Skin epidermis (tissue), 12 donors: ENCODE measurements around the gene BPHL.
"Not testable (repeated sequence)": the region's sequence is repeated elsewhere in the genome, so short reads cannot be mapped to it uniquely, and the experiment has no call there.

Source experiments
- H3K27ac ChIP-seq, 21 experiments: fragments of 200-600 bp; sonication (generic) in 11 of 21; one replicate each; pipeline ENCODE4 v1.5.0; 2020; ENCODE audit warnings: mild to moderate bottlenecking in 3 of 21, inconsistent platforms in 2 of 21, moderate library complexity in 2 of 21
- H3K4me3 ChIP-seq, 7 experiments: fragments of 200-600 bp; sonication (generic) in 2 of 7; one replicate each; pipeline ENCODE4 v1.5.0; 2020; ENCODE audit warnings: inconsistent platforms in 2 of 7, mild to moderate bottlenecking in 2 of 7, moderate library complexity in 1 of 7

BPHL gene

DNA sequence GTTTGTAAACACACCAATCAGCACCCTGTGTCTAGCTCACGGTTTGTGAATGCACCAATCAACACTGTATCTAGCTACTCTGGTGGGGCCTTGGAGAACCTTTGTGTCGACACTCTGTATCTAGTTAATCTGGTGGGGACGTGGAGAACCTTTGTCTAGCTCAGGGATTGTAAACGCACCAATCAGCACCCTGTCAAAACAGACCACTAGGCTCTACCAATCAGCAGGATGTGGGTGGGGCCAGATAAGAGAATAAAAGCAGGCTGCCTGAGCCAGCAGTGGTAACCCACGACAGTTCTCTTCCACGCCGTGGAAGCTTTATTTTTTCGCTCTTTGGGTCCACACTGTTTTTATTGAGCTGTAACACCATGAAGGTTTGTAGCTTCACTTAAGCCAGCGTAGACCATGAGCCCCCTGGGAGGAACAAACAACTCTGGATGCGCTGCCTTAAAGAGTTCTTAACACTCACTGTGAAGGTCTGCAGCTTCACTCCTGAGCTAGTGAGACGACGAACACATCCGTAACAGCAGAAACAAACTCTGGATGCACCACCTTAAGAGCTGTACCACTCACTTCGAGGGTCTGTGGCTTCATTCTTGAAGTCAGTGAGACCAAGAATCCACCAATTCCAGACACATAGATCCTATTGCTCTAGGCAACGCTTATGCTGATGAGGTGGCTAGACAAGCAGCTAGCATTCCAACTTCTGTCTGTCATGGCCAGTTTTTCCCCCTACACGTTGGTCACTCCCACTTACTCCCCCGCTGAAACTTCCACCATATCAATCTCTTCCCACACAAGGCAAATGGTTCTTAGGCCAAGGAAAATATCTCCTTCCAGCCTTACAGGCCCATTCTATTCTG is 53.0 kb downstream of the BPHL start:
- H3K27ac ChIP-seq, H3K4me3 ChIP-seq: not testable (repeated sequence)

DNA sequence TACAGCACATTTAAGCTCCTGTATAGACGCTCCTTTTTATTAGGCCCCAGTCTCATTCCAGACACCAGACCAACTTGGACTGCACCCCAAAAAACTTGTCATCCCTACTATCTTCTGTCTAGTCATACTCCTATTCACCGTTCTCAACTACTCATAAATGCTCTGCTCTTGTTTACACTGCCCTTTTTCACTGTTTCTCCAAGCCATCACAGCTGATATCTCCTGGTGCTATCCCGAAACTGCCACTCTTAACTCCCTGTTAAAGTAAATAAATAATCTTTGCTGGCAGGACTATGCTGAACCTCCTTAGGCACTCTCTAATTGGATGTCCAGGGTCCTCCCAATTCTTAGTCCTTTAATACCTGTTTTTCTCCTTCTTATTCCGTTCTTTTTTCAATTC is 54.3 kb downstream of the BPHL start:
- not testable (repeated sequence) for H3K4me3 ChIP-seq, H3K27ac ChIP-seq

GRCh38 chr6:3173636-3174089 is 55.2 kb downstream of the BPHL start:
- H3K27ac ChIP-seq, H3K4me3 ChIP-seq: not testable (repeated sequence)

GRCh38 chr6:3175715-3176402 is 57.3 kb downstream of the BPHL start:
- Histone ChIP-seq H3K4me3 (no peak overlapping the region), H3K27ac (no peak overlapping the region)

GRCh38 chr6:3176562-3177355 is 58.2 kb downstream of the BPHL start:
- H3K4me3 ChIP-seq: no peak overlapping the region
- no peak overlapping the region for H3K27ac ChIP-seq

DNA sequence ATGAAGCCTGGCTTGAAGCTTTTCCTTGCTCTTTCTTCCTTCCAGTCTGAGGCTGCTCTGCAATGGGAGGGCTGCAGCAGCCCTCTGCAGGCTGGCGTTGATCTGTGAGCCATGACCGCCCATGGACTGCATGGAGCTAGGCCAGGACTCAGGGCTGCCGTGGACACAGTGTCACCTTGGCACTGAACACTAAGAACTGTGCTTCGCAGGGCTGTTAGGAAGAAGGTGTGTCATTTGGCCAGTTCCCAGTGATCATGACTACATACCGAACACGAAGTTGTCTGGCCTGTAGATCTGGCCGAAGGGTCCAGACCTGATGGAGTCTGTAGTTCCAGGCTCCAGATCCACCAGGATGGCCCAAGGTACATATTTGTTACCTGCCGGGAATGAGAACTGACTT is 60.2 kb downstream of the BPHL start:
- H3K4me3 ChIP-seq, H3K27ac ChIP-seq: not testable (repeated sequence)

DNA sequence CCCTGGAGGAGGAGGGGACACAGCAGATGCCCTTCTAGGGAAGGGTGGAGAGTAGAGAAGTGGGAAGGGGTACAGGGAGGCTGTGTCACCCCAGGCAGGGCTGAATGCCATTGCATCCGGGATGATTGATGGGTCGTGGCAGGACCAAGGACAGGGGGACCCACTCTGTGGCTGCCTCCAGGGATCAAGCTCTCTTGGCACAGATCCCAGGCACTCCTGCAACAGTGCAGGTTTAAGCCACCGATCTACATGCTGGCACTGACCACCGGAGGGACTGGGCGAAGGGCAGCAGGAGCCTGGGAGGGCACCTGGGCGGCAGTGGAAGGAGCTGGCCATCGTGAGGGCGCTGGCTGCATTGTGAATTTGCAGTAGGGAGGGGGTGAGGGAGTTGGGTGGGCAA is 61.4 kb downstream of the BPHL start:
- H3K4me3 ChIP-seq: peak overlapping the region in 2 of 7 experiments; percentile 17 to 18

DNA sequence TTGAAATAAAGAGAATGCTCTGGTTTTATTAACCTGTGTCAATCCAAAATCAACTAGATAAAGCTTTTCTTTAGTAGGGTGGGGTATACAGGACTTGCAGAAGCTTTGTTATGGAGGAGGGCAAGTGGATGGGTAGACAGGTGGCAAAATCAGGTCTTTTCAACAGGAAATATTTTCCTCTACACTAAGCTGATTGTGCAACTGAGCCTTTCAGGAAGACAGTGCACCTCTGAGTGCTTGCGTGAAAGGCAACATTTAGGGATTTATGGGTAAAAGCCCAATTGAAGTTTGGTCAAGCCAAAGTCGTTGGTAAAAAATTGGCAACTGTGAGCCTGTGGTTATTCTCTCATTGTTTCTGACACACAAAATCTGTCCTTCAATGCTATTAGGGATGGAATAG is 62.6 kb downstream of the BPHL start:
- Histone ChIP-seq H3K27ac (no peak overlapping the region), H3K4me3 (no peak overlapping the region)

More for the DNA sequence above, 61.4 kb downstream of the BPHL start:
- not testable (repeated sequence) for H3K27ac ChIP-seq

- H3K4me3 ChIP-seq: no peak overlapping the region
- H3K27ac ChIP-seq: no peak overlapping the region
These were observed 64.6 kb downstream of the BPHL start for GRCh38 chr6:3183066-3183465.

- H3K4me3 ChIP-seq: no peak overlapping the region
- no peak overlapping the region for H3K27ac ChIP-seq
These were observed 68.5 kb downstream of the BPHL start for GRCh38 chr6:3186974-3187382.

DNA sequence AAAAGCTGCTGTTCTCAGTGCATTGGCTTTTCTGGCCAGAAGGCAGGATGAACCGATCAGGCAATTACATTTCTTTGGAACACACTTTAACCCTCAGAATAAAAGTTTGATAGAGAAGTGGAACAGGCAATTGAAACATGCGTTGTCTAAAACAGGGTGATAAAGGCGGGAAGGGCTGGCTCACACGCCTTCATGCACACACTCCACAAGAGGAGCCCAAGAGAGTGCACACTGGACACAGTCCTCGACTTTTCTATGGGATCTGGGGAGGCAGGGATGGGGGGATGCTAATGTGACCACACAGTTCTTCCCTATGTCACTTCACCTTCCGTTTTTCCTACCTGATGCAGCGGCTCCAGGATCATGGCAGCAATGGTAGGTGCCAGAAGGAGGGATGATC is 69.8 kb downstream of the BPHL start:
- Histone ChIP-seq H3K27ac (no peak overlapping the region), H3K4me3 (no peak overlapping the region)

DNA sequence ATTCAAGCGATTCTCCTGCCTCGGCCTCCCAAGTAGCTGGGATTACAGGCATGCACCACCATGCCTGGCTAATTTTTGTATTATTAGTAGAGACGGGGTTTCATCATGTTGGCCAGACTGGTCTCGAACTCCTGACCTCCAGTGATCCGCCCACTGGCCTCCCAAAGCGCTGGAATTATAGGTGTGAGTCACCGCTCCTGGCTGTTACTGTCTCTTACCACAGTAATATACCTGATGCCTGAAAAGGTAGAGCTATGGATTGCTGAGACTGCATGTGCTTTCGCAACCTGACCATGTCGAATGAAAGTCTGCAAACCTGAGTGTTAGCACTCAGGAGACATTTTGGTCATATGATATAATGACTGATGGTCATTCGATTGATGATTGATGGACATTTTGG is 70.7 kb downstream of the BPHL start:
- not testable (repeated sequence) for H3K4me3 ChIP-seq, H3K27ac ChIP-seq

- Histone ChIP-seq H3K27ac (no peak overlapping the region), H3K4me3 (no peak overlapping the region)
These were observed 71.5 kb downstream of the BPHL start for GRCh38 chr6:3190056-3190455.

- Histone ChIP-seq H3K4me3 (no peak overlapping the region), H3K27ac (no peak overlapping the region)
These were observed 72.3 kb downstream of the BPHL start for GRCh38 chr6:3190779-3191178.

GRCh38 chr6:3193102-3193849 is 74.8 kb downstream of the BPHL start:
- peak overlapping the region in 1 of 21 experiments; percentile 13 for H3K27ac ChIP-seq

DNA sequence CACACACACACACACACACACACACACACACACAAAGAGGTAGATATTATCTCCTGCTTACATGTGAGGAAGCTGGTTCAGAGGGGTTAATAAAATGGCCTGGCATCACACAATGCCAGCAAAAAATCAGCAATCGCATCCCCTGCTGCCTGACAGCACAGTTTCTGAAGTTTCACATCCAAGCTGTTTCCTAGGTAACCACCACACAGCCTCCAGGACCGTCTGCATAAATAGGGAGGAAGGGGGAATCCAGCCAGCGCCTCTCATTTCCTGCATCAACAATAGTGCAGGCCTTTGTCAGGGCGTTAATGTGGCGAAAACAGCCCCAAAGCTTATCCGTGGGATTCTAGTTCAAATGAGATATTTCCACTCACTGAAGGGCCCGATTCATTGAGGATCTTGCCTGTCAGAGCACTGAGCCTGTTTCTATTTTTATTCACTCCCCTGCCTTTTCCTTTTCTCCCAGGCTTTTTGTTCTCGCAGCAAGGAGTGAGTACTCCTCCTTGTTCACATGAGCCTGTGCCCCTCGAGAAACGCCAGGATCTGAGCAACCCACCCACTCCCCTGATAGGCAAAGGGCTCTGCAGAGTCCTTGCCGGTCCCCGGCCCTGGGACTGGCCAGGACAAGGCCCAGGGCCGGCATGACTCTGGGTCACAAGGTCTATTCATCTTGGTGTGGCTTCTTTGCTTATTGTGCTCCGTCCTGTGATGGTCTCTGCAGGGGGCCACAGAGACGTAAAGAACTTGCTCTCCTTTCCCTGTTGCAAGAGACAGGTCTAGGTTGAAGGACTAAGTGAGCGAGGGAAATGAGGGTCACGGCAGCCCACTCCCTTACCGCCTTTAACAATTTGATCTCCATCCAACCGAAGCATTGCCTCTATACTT is 76.3 kb downstream of the BPHL start:
- peak overlapping the region in 7 of 21 experiments; percentile 14 to 70 (median 54) for H3K27ac ChIP-seq

More at GRCh38 chr6:3193102-3193849, 74.8 kb downstream of the BPHL start:
- no peak overlapping the region for H3K4me3 ChIP-seq

GRCh38 chr6:3195420-3195694 is 76.8 kb downstream of the BPHL start:
- Histone ChIP-seq H3K27ac (peak overlapping the region in 2 of 21 experiments; percentile 21 to 70), H3K4me3 (no peak overlapping the region)

More for the DNA sequence above, 76.3 kb downstream of the BPHL start:
- H3K4me3 ChIP-seq: no peak overlapping the region

DNA sequence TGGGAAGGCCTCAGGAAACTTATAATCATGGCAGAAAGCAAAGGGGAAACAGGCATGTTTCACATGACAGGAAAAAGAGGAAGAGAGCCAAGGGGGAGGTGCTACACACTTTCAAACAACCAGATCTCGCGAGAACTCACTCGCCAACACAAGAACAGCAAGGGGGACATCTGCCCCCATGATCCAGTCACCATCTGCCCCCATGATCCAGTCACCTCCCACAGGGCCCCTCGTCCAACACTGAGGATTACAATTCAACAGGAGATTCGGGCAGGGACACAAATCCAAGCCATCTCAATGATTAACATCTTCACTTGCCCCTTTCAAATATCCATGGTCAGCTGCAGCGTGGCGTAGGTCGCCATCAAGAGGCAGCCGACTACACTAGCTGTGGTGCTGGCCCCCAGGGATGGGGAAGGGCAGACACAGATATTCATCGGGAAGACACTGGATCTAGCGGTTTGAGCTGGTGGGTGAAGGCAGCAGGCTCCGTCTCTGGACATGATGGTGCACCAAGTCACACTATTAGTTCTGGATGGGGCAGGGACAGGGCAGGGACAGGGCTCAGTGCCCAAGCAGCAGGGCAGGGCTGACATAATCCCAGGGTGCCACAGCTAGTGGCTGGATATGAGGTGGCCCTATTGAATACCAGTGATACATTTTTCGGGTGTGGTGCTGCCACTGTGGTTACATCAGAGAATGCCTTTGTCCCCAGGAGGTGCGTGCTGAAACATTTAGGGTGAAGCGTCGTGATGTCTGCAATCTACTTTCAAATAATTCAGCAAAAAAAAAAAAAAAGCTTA is 77.4 kb downstream of the BPHL start:
- Histone ChIP-seq H3K27ac (peak overlapping the region in 2 of 21 experiments; percentile 21 to 70), H3K4me3 (no peak overlapping the region)
